ENCODE measurements around the gene THAP7. TPM values are rescaled to one million over a fixed set of nuclear protein-coding genes. Genes with fewer than 3 reads are reported as not detected.

THAP7 gene
- total RNA-seq, 1 experiment from 2014 or later: 33.7 TPM

DNA sequence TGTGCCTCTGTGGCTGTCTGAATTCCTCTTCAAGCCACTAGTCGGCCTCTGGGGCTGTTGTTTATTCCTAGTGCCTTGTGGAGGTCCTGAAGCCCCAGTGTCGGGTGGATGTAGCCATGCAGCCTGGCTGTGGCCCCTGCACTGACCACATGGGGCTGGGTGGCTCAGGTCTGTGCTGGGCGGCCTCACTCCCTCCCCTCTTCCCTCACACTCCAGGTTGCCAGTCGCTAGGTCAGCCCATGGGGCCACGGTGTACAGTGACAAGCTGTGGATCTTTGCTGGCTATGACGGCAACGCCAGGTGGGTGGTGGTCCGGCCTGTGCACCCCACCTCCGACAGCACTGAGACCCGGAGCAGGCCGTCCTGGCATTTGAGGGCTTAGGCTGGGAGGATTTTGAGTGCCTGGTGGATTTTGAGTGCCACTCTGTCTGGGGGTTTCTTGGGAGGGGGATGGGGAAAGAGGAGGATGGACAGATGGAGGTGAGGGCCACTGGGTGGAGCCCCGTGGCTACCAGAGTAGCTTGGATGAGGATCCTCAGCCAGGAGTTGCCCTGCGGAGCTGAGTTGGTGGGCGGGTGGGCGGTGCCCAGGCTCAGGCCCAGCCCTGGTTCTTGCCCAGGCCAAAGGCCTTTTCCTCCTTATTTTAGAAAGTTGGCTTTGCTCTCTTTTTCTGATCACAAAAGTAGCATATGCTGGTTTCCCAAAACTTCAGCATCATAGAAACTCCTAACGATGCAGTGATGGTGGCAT, 13.2 kb downstream of the THAP7 start:
- no peaks in the 10 kb centered on the region for H3K9me3 ChIP-seq (ENCODE audit: low read length)
- H3K36me3 ChIP-seq (ENCODE audit: insufficient read depth, low read length): peaks cover 4% of the 10 kb centered on the region; the same call in 1 of the 2 replicates
- DNase-seq: no peak
- no peaks in the 10 kb centered on the region for H3K9me2 ChIP-seq (replicated peaks; ENCODE audit: insufficient read depth, low read length)
- peaks cover 5% of the 10 kb centered on the region; the same call in 1 of the 2 replicates for H3K79me2 ChIP-seq (ENCODE audit: low read length)
- no peak overlapping the region for H3K9ac ChIP-seq (ENCODE audit: low read length)
- H4K20me1 ChIP-seq (ENCODE audit: insufficient read depth, low read depth, low read length): no peaks in the 10 kb centered on the region
- H3K27ac ChIP-seq (ENCODE audit: low read length): no peak overlapping the region
- no peak overlapping the region for H3K4me2 ChIP-seq (ENCODE audit: low read depth, low read length, poor library complexity, severe bottlenecking)
- H3K4me1 ChIP-seq (ENCODE audit: low read length): no peaks in the 10 kb centered on the region
- H3K4me3 ChIP-seq (ENCODE audit: low read length): no peak overlapping the region
- no peaks in the 10 kb centered on the region for H3K27me3 ChIP-seq (ENCODE audit: low read length)
- H2AFZ ChIP-seq (ENCODE audit: low read length): no peak overlapping the region

DNA sequence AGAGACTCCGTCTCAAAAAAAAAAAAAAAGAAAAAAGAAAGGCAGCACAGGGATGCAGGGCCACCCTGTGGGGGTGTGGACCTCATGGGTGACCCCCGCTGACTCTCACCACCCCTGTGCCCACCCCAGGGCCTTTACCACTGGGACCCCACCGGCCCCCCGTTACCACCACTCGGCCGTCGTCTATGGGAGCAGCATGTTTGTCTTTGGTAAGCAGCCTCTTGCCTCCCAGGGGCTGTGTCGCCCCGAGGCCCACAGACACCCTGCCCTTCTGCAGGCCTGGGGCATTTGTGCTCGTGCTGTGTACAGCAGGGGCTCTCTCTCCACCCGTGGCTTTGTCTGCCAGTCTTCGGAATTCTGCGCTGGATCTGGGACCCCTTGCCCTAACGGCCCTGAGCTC, 14.5 kb downstream of the THAP7 start:
- H3K9ac ChIP-seq (ENCODE audit: low read length): no peak overlapping the region
- H3K4me1 ChIP-seq (ENCODE audit: low read length): peaks cover 9% of the 10 kb centered on the region
- H3K9me3 ChIP-seq (ENCODE audit: low read length): no peaks in the 10 kb centered on the region
- peaks cover 19% of the 10 kb centered on the region for H3K79me2 ChIP-seq (ENCODE audit: low read length)
- no peak overlapping the region for H2AFZ ChIP-seq (ENCODE audit: low read length)
- H3K27ac ChIP-seq (ENCODE audit: low read length): no peak overlapping the region
- DNase-seq: no peak
- H3K36me3 ChIP-seq (ENCODE audit: insufficient read depth, low read length): peaks cover 4% of the 10 kb centered on the region; the same call in 1 of the 2 replicates
- H3K4me3 ChIP-seq (ENCODE audit: low read length): no peak overlapping the region
- H4K20me1 ChIP-seq (ENCODE audit: insufficient read depth, low read depth, low read length): no peaks in the 10 kb centered on the region
- no peaks in the 10 kb centered on the region for H3K27me3 ChIP-seq (ENCODE audit: low read length)
- H3K4me2 ChIP-seq (ENCODE audit: low read depth, low read length, poor library complexity, severe bottlenecking): no peak overlapping the region
- no peaks in the 10 kb centered on the region for H3K9me2 ChIP-seq (replicated peaks; ENCODE audit: insufficient read depth, low read length)

DNA sequence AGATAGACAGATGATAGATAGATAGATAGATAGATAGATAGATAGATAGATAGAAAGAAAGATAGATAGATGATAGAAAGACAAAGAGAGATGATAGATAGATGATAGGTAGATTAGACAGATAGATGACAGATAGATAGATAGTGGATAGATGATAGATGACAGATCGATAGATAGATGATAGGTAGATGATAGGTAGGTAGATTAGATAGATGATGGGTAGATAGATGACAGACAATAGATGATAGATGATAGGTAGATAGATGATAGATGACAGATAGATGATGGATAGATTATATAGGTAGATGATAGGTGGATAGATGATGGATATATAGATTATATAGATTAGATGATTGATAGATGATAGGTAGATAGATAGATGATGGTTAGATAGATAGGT, 15.6 kb downstream of the THAP7 start:
- H3K79me2 ChIP-seq (ENCODE audit: low read length): peaks cover 24% of the 10 kb centered on the region
- no peak overlapping the region for H3K4me2 ChIP-seq (ENCODE audit: low read depth, low read length, poor library complexity, severe bottlenecking)
- no peak for DNase-seq
- H3K9ac ChIP-seq (ENCODE audit: low read length): no peak overlapping the region
- no peaks in the 10 kb centered on the region for H3K9me2 ChIP-seq (replicated peaks; ENCODE audit: insufficient read depth, low read length)
- H3K36me3 ChIP-seq (ENCODE audit: insufficient read depth, low read length): peaks cover 4% of the 10 kb centered on the region; the same call in 1 of the 2 replicates
- H3K27ac ChIP-seq (ENCODE audit: low read length): no peak overlapping the region
- H3K4me3 ChIP-seq (ENCODE audit: low read length): no peak overlapping the region
- H3K9me3 ChIP-seq (ENCODE audit: low read length): no peaks in the 10 kb centered on the region
- no peaks in the 10 kb centered on the region for H4K20me1 ChIP-seq (ENCODE audit: insufficient read depth, low read depth, low read length)
- no peaks in the 10 kb centered on the region for H3K27me3 ChIP-seq (ENCODE audit: low read length)
- peaks cover 12% of the 10 kb centered on the region for H3K4me1 ChIP-seq (ENCODE audit: low read length)
- H2AFZ ChIP-seq (ENCODE audit: low read length): no peak overlapping the region

DNA sequence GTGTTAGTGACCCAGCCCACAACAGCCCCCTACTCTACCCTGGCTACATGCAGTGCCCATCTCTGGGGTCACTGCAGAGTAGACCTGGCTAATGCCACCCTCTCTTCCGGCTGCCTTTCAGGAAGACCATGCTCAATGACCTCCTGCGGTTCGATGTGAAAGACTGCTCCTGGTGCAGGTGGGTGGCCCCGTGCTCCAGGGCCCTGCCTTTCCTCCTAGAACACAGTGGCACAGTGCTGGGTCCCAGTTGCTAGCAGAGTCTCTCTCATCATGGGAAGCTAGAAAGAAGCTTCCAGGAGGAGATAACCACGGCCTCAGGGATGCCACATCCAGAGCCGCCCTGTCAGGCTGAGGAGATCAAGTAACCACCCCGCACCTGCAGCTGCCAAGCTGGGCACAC, 16.2 kb downstream of the THAP7 start:
- Histone ChIP-seq H3K4me3 (ENCODE audit: low read length) (no peak overlapping the region), H3K9ac (ENCODE audit: low read length) (no peak overlapping the region), H3K79me2 (ENCODE audit: low read length) (peaks cover 28% of the 10 kb centered on the region), H4K20me1 (ENCODE audit: insufficient read depth, low read depth, low read length) (no peaks in the 10 kb centered on the region), H2AFZ (ENCODE audit: low read length) (no peak overlapping the region), H3K9me3 (ENCODE audit: low read length) (no peaks in the 10 kb centered on the region), H3K4me2 (ENCODE audit: low read depth, low read length, poor library complexity, severe bottlenecking) (no peak overlapping the region), H3K36me3 (ENCODE audit: insufficient read depth, low read length) (peaks cover 4% of the 10 kb centered on the region; the same call in 1 of the 2 replicates), H3K9me2 (replicated peaks; ENCODE audit: insufficient read depth, low read length) (no peaks in the 10 kb centered on the region), H3K4me1 (ENCODE audit: low read length) (peaks cover 19% of the 10 kb centered on the region), H3K27me3 (ENCODE audit: low read length) (no peaks in the 10 kb centered on the region), H3K27ac (ENCODE audit: low read length) (no peak overlapping the region)
- no peak for DNase-seq

DNA sequence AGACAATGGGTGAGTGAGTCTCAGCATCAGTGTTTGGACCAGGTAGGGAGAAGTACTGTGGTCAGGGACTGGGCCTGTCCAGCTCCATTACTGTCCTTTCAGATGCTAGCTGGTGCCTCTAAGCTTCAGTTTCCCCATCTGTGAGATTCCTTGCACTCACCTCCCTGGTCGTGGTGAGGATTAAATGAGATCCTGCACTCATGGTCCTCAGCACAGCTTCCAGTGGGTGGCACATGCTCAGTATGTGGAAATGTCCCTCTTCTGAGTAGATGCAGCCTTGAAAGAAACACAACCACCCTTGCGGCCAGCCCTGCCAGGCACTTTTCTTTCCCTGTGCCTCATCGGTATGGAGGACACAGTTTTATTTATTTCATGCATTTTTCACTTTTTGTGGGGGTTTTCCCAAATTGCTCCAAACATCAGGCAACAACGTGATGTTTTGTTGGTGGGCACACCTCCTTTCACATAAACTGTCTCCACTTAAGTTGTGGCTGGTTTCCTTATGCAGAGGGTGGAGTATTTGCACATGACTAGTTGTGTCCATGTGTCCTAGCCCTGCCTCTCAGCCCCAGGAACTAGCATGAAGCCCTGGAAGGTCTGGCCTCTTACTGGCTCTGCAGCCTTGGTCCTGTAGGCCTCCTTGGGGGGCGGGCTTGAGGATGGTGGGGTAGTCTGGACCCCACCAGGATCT, 18.7 kb downstream of the THAP7 start:
- H3K9ac ChIP-seq (ENCODE audit: low read length): peak overlapping the region; percentile 98

DNA sequence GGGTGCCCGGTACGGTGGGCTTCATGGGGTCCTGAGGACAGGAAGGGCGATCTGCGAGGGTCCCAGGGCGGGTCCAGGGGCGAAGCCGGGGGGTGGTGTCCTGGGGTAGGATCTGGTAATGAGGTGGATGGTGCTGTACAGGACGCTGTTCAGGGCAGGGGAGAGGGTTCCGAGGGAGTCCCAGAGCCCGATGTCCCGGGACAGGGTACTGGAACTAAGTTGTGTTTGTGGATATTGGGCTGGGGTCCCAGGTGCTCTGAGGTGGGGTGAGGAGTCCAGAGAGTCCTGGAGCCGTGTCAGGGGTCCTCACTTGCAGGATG, 19.4 kb downstream of the THAP7 start:
- no peak overlapping the region for H3K27ac ChIP-seq (ENCODE audit: low read length)
- peaks cover 4% of the 10 kb centered on the region; the same call in 1 of the 2 replicates for H3K36me3 ChIP-seq (ENCODE audit: insufficient read depth, low read length)
- H4K20me1 ChIP-seq (ENCODE audit: insufficient read depth, low read depth, low read length): no peaks in the 10 kb centered on the region
- H3K27me3 ChIP-seq (ENCODE audit: low read length): no peaks in the 10 kb centered on the region
- peak overlapping the region; percentile 96 for H3K4me3 ChIP-seq (ENCODE audit: low read length)
- H3K4me2 ChIP-seq (ENCODE audit: low read depth, low read length, poor library complexity, severe bottlenecking): peak overlapping the region; percentile 92
- peaks cover 28% of the 10 kb centered on the region for H3K79me2 ChIP-seq (ENCODE audit: low read length)
- H3K9me3 ChIP-seq (ENCODE audit: low read length): no peaks in the 10 kb centered on the region
- peak overlapping the region; percentile 81 for H2AFZ ChIP-seq (ENCODE audit: low read length)
- peak overlapping the region; percentile 98 for H3K9ac ChIP-seq (ENCODE audit: low read length)
- no peak for DNase-seq
- peaks cover 32% of the 10 kb centered on the region for H3K4me1 ChIP-seq (ENCODE audit: low read length)
- no peaks in the 10 kb centered on the region for H3K9me2 ChIP-seq (replicated peaks; ENCODE audit: insufficient read depth, low read length)

More for the DNA sequence above, 18.7 kb downstream of the THAP7 start:
- H3K79me2 ChIP-seq (ENCODE audit: low read length): peaks cover 28% of the 10 kb centered on the region
- DNase-seq: no peak
- H3K9me2 ChIP-seq (replicated peaks; ENCODE audit: insufficient read depth, low read length): no peaks in the 10 kb centered on the region
- H2AFZ ChIP-seq (ENCODE audit: low read length): peak overlapping the region; percentile 81; the same call in 1 of the 2 replicates
- peaks cover 4% of the 10 kb centered on the region; the same call in 1 of the 2 replicates for H3K36me3 ChIP-seq (ENCODE audit: insufficient read depth, low read length)
- no peaks in the 10 kb centered on the region for H3K9me3 ChIP-seq (ENCODE audit: low read length)
- no peaks in the 10 kb centered on the region for H4K20me1 ChIP-seq (ENCODE audit: insufficient read depth, low read depth, low read length)
- no peaks in the 10 kb centered on the region for H3K27me3 ChIP-seq (ENCODE audit: low read length)
- H3K27ac ChIP-seq (ENCODE audit: low read length): no peak overlapping the region
- peak overlapping the region; percentile 96 for H3K4me3 ChIP-seq (ENCODE audit: low read length)
- H3K4me2 ChIP-seq (ENCODE audit: low read depth, low read length, poor library complexity, severe bottlenecking): peak overlapping the region; percentile 92
- peaks cover 32% of the 10 kb centered on the region for H3K4me1 ChIP-seq (ENCODE audit: low read length)

DNA sequence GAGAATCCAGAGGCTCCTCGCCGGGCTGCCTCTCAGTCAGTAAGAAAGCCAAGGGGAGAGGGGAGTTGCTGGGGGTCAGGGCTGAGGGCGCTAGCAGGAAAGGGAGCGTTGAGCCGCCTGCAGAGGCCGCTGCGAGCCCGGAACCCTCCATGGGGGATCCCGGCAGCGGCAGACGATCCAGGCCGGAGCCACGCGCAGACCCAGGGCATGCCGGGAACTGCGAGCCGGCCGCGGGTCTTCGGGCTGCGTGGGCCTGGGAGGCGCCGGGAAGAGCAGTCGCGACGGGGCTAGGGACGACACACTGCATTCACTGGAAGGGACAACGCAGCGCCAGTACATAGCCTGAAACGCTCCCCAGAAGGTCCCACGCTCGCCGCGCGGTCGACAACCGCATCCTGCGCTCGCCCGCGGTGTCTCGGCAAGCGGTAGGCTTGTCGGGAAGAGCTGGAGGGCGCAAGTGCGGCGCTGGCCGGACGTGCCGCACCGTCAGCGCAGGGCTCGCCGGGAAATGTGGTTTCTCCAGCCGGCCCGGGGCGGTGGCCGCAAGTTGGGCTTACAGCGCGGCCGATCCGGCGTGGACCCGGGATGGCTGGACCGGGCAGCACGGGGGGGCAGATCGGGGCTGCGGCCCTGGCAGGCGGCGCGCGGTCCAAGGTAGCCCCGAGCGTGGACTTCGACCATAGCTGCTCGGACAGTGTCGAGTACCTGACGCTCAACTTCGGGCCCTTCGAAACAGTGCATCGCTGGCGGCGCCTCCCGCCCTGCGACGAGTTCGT, 19.9 kb downstream of the THAP7 start, which contains the start of gene LZTR1:
LZTR1 (plus strand) TSS at position 511 of the 776 bp plus-strand sequence; CDS start at position 586, 75 bp downstream.
- H3K36me3 ChIP-seq (ENCODE audit: insufficient read depth, low read length): peaks cover 4% of the 10 kb centered on the region; the same call in 1 of the 2 replicates
- DNase-seq: peak; percentile 92
- no peaks in the 10 kb centered on the region for H4K20me1 ChIP-seq (ENCODE audit: insufficient read depth, low read depth, low read length)
- no peaks in the 10 kb centered on the region for H3K9me2 ChIP-seq (replicated peaks; ENCODE audit: insufficient read depth, low read length)
- no peaks in the 10 kb centered on the region for H3K27me3 ChIP-seq (ENCODE audit: low read length)
- H2AFZ ChIP-seq (ENCODE audit: low read length): peak within 1 kb of the TSS; percentile 81
- H3K4me1 ChIP-seq (ENCODE audit: low read length): peaks cover 32% of the 10 kb centered on the region
- no peaks in the 10 kb centered on the region for H3K9me3 ChIP-seq (ENCODE audit: low read length)
- peak within 1 kb of the TSS; percentile 92 for H3K4me2 ChIP-seq (ENCODE audit: low read depth, low read length, poor library complexity, severe bottlenecking)
- peak within 1 kb of the TSS; percentile 98 for H3K9ac ChIP-seq (ENCODE audit: low read length)
- peak within 1 kb of the TSS; percentile 59 for H3K27ac ChIP-seq (ENCODE audit: low read length)
- peaks cover 28% of the 10 kb centered on the region for H3K79me2 ChIP-seq (ENCODE audit: low read length)
- peak within 1 kb of the TSS; percentile 96 for H3K4me3 ChIP-seq (ENCODE audit: low read length)

Data from Karpas-422 (cell line).